ENCODE measurements around the gene PLXNB1.

The PLXNB1 gene

GRCh38 chr3:48364840-48365239, 65.0 kb downstream of the PLXNB1 start:
- DNase-seq, result no peak

GRCh38 chr3:48361928-48362327, 68.0 kb downstream of the PLXNB1 start:
- no peak for DNase-seq

GRCh38 chr3:48356419-48356818, 73.5 kb downstream of the PLXNB1 start:
- no peak for DNase-seq

GRCh38 chr3:48353987-48354386, 75.9 kb downstream of the PLXNB1 start:
- no peak for DNase-seq

Data from NCI-H524 (cell line).